Chondrocyte (in vitro differentiated cells): ENCODE measurements around the gene LRMDA. TPM values are rescaled to one million over a fixed set of nuclear protein-coding genes. Genes with fewer than 3 reads are reported as not detected.
A peak's percentile ranks its signal among the peaks of the same experiment; 100 is the strongest.

Source experiments
- DNase-seq: peaks from one replicate; pipeline ENCODE4 v3.0.0; 2021; ENCODE audit warnings: mixed read lengths, low spot score
- H3K27ac Mint-ChIP-seq: one replicate; pipeline ENCODE4 v1.8.0; 2021; ENCODE audit warnings: mild to moderate bottlenecking, moderate library complexity, mixed read lengths; ENCODE audit not compliant: unreplicated experiment
- H3K27me3 Mint-ChIP-seq: 2 replicates; pipeline ENCODE4 v1.8.0; 2021; ENCODE audit warnings: low read depth, mixed read lengths
- H3K36me3 Mint-ChIP-seq: 2 replicates; pipeline ENCODE4 v1.8.0; 2021; ENCODE audit warnings: low read depth, mixed read lengths
- H3K4me1 Mint-ChIP-seq: 2 replicates; pipeline ENCODE4 v1.8.0; 2021; ENCODE audit warnings: low read depth, mild to moderate bottlenecking, mixed read lengths
- H3K4me3 Mint-ChIP-seq: one replicate; pipeline ENCODE4 v1.8.0; 2021; ENCODE audit warnings: mild to moderate bottlenecking, moderate library complexity, mixed read lengths; ENCODE audit not compliant: unreplicated experiment
- H3K9me3 Mint-ChIP-seq: 2 replicates; pipeline ENCODE4 v1.8.0; 2021; ENCODE audit warnings: low read depth, mixed read lengths
- CTCF ChIP-seq: fragments of 200-600 bp; sonication (generic); IDR thresholded peaks from 2 replicates; pipeline ENCODE4 v1.5.0; 2021; ENCODE audit warnings: antibody characterized with exemption, mild to moderate bottlenecking, moderate library complexity
- total RNA-seq: library from RNA; stranded (reverse); gene quantifications from 3 replicates; pipeline ENCODE4 v1.2.1, GENCODE V29; 2021

Gene LRMDA
- total RNA-seq, 1 donor from 2014 or later: 2.8 TPM

- H3K27me3 Mint-ChIP-seq: peaks cover 55% of the 10 kb centered on the region
Observed at GRCh38 chr10:75408911-75409885, 22.2 kb upstream of the LRMDA start.

GRCh38 chr10:75410132-75411005 is 21.1 kb upstream of the LRMDA start:
- H3K4me1 Mint-ChIP-seq: peaks cover 15% of the 10 kb centered on the region
- TF ChIP-seq CTCF: no peak
- peaks cover 60% of the 10 kb centered on the region for H3K27me3 Mint-ChIP-seq
- DNase-seq: no peak
- H3K9me3 Mint-ChIP-seq: no peaks in the 10 kb centered on the region
- H3K4me3 Mint-ChIP-seq: peak overlapping the region; percentile 65
- peaks cover 3% of the 10 kb centered on the region for H3K36me3 Mint-ChIP-seq
- no peak overlapping the region for H3K27ac Mint-ChIP-seq

More at GRCh38 chr10:75408911-75409885, 22.2 kb upstream of the LRMDA start:
- peaks cover 2% of the 10 kb centered on the region for H3K36me3 Mint-ChIP-seq
- peaks cover 16% of the 10 kb centered on the region for H3K4me1 Mint-ChIP-seq
- no peaks in the 10 kb centered on the region for H3K9me3 Mint-ChIP-seq
- no peak for TF ChIP-seq CTCF
- H3K4me3 Mint-ChIP-seq: peak overlapping the region; percentile 80
- H3K27ac Mint-ChIP-seq: no peak overlapping the region
- no peak for DNase-seq

- Mint-ChIP-seq H3K9me3 (no peaks in the 10 kb centered on the region), H3K4me1 (peaks cover 6% of the 10 kb centered on the region), H3K27me3 (peaks cover 69% of the 10 kb centered on the region), H3K27ac (no peak overlapping the region), H3K4me3 (no peak overlapping the region), H3K36me3 (peaks cover 1% of the 10 kb centered on the region)
- no peak for TF ChIP-seq CTCF
- no peak for DNase-seq
Observed at GRCh38 chr10:75414527-75414926, 16.9 kb upstream of the LRMDA start.

- no peak for TF ChIP-seq CTCF
- Mint-ChIP-seq H3K27ac (no peak overlapping the region), H3K27me3 (peaks cover 51% of the 10 kb centered on the region), H3K4me1 (no peaks in the 10 kb centered on the region), H3K36me3 (peaks cover 3% of the 10 kb centered on the region), H3K9me3 (no peaks in the 10 kb centered on the region), H3K4me3 (no peak overlapping the region)
- DNase-seq: no peak
Observed at GRCh38 chr10:75417522-75417927, 13.9 kb upstream of the LRMDA start.

GRCh38 chr10:75418293-75418692 is 13.1 kb upstream of the LRMDA start:
- no peak for TF ChIP-seq CTCF
- Mint-ChIP-seq H3K27ac (no peak overlapping the region), H3K36me3 (peaks cover 3% of the 10 kb centered on the region), H3K27me3 (peaks cover 50% of the 10 kb centered on the region), H3K4me1 (no peaks in the 10 kb centered on the region), H3K4me3 (no peak overlapping the region), H3K9me3 (no peaks in the 10 kb centered on the region)
- DNase-seq: no peak
